OCI-LY3 (cell line): ENCODE results near the gene SEC11A.

Experiments used
- H2AFZ ChIP-seq: fragments of 200-600, 300-600 bp; shearing (Covaris generic); 2 replicates; pipeline ENCODE4 v1.6.0; 2014; ENCODE audit warnings: antibody characterized with exemption, low read depth, low read length
- H3K27ac ChIP-seq: fragments of 200-600, 300-600 bp; sonication (generic); 2 replicates; pipeline ENCODE4 v1.5.1; 2014; ENCODE audit warnings: mild to moderate bottlenecking, low read length, moderate library complexity, mixed read lengths
- H3K27me3 ChIP-seq: fragments of 200-600, 300-600 bp; sonication (generic); 2 replicates; pipeline ENCODE4 v1.6.1; 2014; ENCODE audit warnings: low read depth, low read length, mixed read lengths
- H3K36me3 ChIP-seq: fragments of 200-600, 300-600 bp; sonication (generic); replicated peaks from 2 replicates; pipeline ENCODE3; 2014; ENCODE audit warnings: low read depth, low read length, mixed read lengths
- H3K4me1 ChIP-seq: fragments of 300-600, 200-600 bp; sonication (generic); 2 replicates; pipeline ENCODE4 v1.6.1; 2014; ENCODE audit warnings: low read length, mixed read lengths
- H3K4me2 ChIP-seq: fragments of 200-600, 300-600 bp; sonication (generic); 2 replicates; pipeline ENCODE4 v1.6.1; 2014; ENCODE audit warnings: low read length, mixed read lengths
- H3K4me3 ChIP-seq: fragments of 300-600, 200-600 bp; sonication (generic); 2 replicates; pipeline ENCODE4 v1.5.1; 2014; ENCODE audit warnings: antibody characterized with exemption, mild to moderate bottlenecking, low read length, moderate library complexity
- H3K79me2 ChIP-seq: fragments of 300-600, 200-600 bp; shearing (Covaris generic); 2 replicates; pipeline ENCODE4 v1.6.1; 2014; ENCODE audit warnings: mild to moderate bottlenecking, low read length, mixed read lengths
- H3K9ac ChIP-seq: fragments of 300-600, 200-600 bp; shearing (Covaris generic); 2 replicates; pipeline ENCODE4 v1.6.0; 2014; ENCODE audit warnings: mild to moderate bottlenecking, low read length, moderate library complexity
- H3K9me3 ChIP-seq: fragments of 200-600, 300-600 bp; shearing (Covaris generic); 2 replicates; pipeline ENCODE4 v1.6.1; 2014; ENCODE audit warnings: low read length, mixed read lengths; ENCODE audit not compliant: insufficient read depth
- H4K20me1 ChIP-seq: fragments of 200-600, 300-600 bp; sonication (generic); 2 replicates; pipeline ENCODE4 v1.6.1; 2016; ENCODE audit warnings: low read length, mixed read lengths; ENCODE audit not compliant: insufficient read depth
- EZH2phosphoT487 ChIP-seq: fragments of 200-600 bp; shearing (Covaris generic); IDR thresholded peaks from 2 replicates; pipeline ENCODE4 v1.6.1; 2018; ENCODE audit warnings: antibody characterized with exemption, mixed run types, low read depth
- TF ChIP-seq, protein P1 (sequence below): fragments of 200-600, 300-600 bp; sonication (generic); IDR thresholded peaks from 2 replicates; pipeline ENCODE4 v1.5.1; 2014; ENCODE audit warnings: antibody characterized with exemption, low read length, low read depth

The SEC11A gene

GRCh38 chr15:84657748-84658079, 58.2 kb downstream of the SEC11A start:
- Histone ChIP-seq H3K9ac (peak overlapping the region; percentile 75), H3K27ac (0 out of 2 replicates have a peak overlapping the region, but pooled peaks have one; percentile 7), H4K20me1 (no peaks in the 10 kb centered on the region), H2AFZ (peak overlapping the region; percentile 80), H3K9me3 (no peaks in the 10 kb centered on the region), H3K27me3 (no peaks in the 10 kb centered on the region), H3K79me2 (peaks cover 14% of the 10 kb centered on the region), H3K4me3 (peak overlapping the region; percentile 83), H3K4me1 (peaks cover 27% of the 10 kb centered on the region), H3K4me2 (peak overlapping the region; percentile 90), H3K36me3 (no peaks in the 10 kb centered on the region)
- TF ChIP-seq, protein P1, sequence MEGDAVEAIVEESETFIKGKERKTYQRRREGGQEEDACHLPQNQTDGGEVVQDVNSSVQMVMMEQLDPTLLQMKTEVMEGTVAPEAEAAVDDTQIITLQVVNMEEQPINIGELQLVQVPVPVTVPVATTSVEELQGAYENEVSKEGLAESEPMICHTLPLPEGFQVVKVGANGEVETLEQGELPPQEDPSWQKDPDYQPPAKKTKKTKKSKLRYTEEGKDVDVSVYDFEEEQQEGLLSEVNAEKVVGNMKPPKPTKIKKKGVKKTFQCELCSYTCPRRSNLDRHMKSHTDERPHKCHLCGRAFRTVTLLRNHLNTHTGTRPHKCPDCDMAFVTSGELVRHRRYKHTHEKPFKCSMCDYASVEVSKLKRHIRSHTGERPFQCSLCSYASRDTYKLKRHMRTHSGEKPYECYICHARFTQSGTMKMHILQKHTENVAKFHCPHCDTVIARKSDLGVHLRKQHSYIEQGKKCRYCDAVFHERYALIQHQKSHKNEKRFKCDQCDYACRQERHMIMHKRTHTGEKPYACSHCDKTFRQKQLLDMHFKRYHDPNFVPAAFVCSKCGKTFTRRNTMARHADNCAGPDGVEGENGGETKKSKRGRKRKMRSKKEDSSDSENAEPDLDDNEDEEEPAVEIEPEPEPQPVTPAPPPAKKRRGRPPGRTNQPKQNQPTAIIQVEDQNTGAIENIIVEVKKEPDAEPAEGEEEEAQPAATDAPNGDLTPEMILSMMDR = no peak
- TF ChIP-seq EZH2phosphoT487 = no peak

DNA sequence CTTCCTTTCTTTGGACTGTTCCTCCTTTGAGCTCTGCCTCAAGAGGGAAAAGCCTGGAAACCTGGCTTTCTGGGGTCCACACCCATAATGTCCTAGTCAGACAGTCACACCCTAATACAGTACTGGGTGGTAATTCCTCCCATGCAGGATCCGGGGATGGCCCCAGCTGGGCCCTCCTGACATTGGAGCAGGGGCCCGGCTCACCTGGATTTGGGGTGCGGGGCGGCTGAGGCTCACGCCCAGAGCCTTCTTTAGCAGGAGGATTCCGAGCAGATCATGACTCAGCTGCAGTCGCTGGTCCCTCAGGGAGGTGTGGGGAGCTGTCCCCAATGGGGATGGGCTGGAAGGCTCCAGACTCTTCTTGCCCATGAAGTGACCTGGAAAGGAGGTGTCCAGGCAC, 59.0 kb downstream of the SEC11A start:
- TF ChIP-seq, protein P1 = no peak
- no peak for TF ChIP-seq EZH2phosphoT487
- H3K36me3 ChIP-seq = peaks cover 5% of the 10 kb centered on the region
- H3K9ac ChIP-seq = no peak overlapping the region
- H3K4me3 ChIP-seq = peak overlapping the region; percentile 83
- H3K4me2 ChIP-seq = peak overlapping the region; percentile 90
- H4K20me1 ChIP-seq = no peaks in the 10 kb centered on the region
- no peaks in the 10 kb centered on the region for H3K9me3 ChIP-seq
- no peak overlapping the region for H3K27ac ChIP-seq
- H3K4me1 ChIP-seq = peaks cover 27% of the 10 kb centered on the region
- H3K79me2 ChIP-seq = peaks cover 20% of the 10 kb centered on the region
- no peak overlapping the region for H2AFZ ChIP-seq
- no peaks in the 10 kb centered on the region for H3K27me3 ChIP-seq

GRCh38 chr15:84654689-84655453, 61.1 kb downstream of the SEC11A start:
- H3K4me1 ChIP-seq = peaks cover 27% of the 10 kb centered on the region
- no peaks in the 10 kb centered on the region for H4K20me1 ChIP-seq
- peak overlapping the region; percentile 74 for H2AFZ ChIP-seq
- peak overlapping the region; percentile 86 for H3K9ac ChIP-seq
- no peak for TF ChIP-seq EZH2phosphoT487
- TF ChIP-seq, protein P1 = peak; percentile 78
- peak overlapping the region; percentile 51 for H3K27ac ChIP-seq
- no peaks in the 10 kb centered on the region for H3K27me3 ChIP-seq
- H3K79me2 ChIP-seq = peaks cover 20% of the 10 kb centered on the region
- peak overlapping the region; percentile 100 for H3K4me2 ChIP-seq
- H3K4me3 ChIP-seq = peak overlapping the region; percentile 91
- H3K36me3 ChIP-seq = peaks cover 11% of the 10 kb centered on the region
- H3K9me3 ChIP-seq = no peaks in the 10 kb centered on the region

DNA sequence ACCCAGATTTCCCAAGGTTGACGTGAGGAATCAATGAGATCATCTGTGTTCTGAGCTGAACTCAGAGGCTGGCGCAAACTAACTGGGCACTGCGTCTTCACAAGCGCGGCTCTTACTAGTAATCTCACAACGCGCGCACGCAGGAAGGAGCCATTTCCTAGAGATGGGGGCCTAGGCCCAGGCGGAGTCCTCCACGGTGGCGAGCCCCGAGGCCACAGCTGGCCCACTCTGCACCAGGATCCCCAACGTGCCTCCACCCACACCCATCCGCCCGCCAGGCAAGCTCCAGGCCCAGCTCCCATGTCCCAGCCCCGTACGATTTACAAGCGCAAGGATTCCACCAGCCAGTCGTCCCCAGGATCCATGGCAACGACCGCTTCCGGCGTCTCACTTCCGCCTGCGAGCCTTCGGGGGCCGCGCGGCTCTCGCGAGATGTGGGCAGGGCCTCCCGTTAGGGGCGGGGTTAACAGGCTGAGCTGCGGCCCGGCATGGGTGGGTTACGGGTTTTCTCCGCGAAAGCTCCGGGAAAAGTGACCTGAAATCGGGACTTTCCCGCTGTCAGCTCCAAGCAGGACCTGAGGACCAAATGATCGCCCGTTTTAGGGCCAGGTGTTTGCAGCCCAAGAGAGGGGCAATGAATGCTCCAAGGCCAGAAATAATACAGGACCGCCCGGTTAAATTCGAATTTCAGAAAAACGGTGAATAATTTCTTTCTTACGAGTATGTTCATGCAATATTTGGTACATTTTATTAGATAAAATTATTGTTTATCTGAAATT, 61.8 kb downstream of the SEC11A start, which contains the start of gene WDR73:
Gene WDR73 (minus strand): TSS at position 374 of the 779 bp plus-strand sequence. CDS start 9 bp downstream, at position 365.
- H3K36me3 ChIP-seq = peaks cover 16% of the 10 kb centered on the region
- no peaks in the 10 kb centered on the region for H3K27me3 ChIP-seq
- peak within 1 kb of the TSS; percentile 74 for H2AFZ ChIP-seq
- TF ChIP-seq, protein P1 = no peak
- TF ChIP-seq EZH2phosphoT487 = no peak
- H3K4me3 ChIP-seq = peak within 1 kb of the TSS; percentile 91
- H3K79me2 ChIP-seq = peaks cover 20% of the 10 kb centered on the region
- H3K4me1 ChIP-seq = peaks cover 24% of the 10 kb centered on the region
- H3K9me3 ChIP-seq = no peaks in the 10 kb centered on the region
- H4K20me1 ChIP-seq = no peaks in the 10 kb centered on the region
- peak within 1 kb of the TSS; percentile 58 for H3K27ac ChIP-seq
- peak within 1 kb of the TSS; percentile 100 for H3K4me2 ChIP-seq
- peak within 1 kb of the TSS; percentile 86 for H3K9ac ChIP-seq
